A172 (cell line): ENCODE measurements around the gene EDN1. TPM values are rescaled to one million over a fixed set of nuclear protein-coding genes. Genes with fewer than 3 reads are reported as not detected.

Experiments used
- DNase-seq: peaks from one replicate; pipeline ENCODE4 v3.0.0-alpha.2; 2015; ENCODE audit warnings: low spot score
- total RNA-seq: library from RNA; depleted of rRNA; stranded (reverse); fragments of >200 nt; shearing (Covaris generic); gene quantifications from 2 replicates; pipeline ENCODE4 v1.2.3, GENCODE V29; 2014

EDN1 gene
- total RNA-seq, 1 experiment from 2014 or later = 28.5 TPM

DNA sequence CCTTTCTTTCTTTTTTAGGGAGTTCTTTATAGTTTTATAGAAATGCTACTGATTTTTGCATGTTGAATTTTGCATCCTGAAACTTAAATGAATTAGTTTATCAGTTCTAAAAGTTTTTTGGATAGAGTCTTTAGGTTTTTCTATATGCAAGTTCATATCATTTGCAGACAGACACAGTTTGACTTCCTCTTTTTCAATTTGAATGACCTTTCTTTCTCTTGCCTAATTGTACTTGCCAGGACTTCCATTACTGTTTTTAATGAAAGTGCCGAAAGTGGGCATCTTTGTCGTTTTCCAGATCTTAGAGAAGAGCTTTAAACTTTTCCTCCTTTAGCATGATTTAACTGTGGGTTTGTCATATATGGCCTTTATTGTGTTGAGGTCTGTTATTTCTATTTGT, 21.1 kb upstream of the EDN1 start:
- DNase-seq = no peak

DNA sequence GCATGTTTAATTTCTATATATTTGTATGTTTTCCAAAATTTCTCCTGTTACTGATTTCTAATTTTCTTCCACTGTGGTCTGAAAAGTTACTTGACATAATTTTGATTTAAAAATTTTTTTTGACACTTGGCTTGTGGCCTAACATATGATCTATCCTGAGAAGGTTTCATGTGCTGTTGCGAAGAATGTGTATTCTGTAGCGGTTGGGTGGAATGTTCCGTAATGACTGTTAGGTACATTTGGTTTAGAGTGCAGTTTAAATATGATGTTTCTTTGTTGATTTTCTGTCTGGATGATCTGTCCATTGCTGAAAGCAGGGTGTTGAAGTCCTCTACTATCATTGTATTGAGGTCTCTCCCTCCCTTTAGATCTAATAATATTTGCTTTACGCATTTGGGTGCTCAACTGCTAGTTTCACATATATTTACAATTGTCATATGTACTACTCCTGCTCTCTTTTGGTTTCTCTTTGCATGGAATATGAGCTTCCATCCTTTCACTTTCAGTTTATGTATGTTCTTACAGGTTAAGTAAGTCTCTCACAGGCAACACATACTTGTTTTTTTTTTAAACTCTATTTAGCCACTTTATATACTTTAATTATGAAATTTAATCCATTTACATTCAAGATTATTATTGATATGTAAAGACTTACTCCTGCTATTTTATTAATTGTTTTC, 19.5 kb upstream of the EDN1 start:
- DNase-seq = no peak

DNA sequence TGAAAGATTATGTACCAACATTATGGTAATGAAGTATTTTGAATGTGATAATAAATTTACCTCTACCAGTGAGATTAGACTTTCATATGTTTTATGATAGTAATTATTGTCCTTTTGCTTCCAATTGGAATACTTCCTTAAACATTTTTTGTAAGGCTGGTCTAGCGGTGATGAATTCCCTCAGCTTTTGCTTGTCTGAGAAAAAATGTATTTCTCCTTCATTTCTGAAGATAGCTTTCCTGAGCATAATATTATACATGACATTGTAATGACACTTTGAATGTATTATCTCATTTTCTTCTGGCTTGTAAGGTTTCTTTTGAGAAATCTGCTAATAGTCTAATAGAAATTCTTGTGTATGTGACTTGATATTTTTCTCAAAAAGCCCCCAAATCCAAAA, 18.6 kb upstream of the EDN1 start:
- DNase-seq = no peak

DNA sequence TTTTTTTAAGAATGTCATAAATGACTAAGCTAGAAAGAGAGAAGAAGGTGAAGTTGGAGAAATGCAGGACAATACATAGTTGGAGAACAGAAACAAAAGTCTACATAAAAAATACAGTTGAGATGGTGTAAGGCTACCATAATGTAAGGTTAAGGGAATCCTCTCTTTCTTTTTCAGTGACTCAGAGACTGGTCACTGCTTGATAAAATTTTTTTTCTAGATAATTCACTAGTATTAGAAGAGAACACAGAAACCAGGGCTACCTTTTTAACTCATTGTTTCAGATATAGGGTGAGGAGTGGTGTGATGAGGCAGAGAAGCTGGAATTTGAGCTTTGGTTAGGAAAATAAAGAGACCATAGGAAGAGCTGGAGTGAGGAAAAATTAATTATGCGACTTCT, 18.2 kb upstream of the EDN1 start:
- no peak for DNase-seq

DNA sequence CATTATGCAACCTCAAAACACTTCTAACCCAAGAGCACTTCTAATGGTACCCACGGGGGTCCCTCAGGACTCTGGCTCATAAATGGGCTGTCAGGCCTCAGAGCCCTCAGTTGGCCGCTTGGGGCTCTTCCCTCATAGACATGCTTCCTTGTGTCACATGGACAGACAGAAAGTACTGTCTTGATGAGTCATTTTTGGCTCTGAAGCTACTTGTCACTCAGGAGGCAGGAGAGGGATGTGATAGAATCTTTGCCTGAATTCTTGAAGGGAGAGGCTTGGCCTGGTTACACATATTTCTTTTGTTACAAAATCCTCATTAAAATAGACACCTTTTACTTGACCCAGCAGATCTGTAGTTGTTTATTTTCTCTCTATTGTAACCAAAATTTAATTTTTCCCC, 15.1 kb upstream of the EDN1 start:
- DNase-seq = peak; percentile 47

DNA sequence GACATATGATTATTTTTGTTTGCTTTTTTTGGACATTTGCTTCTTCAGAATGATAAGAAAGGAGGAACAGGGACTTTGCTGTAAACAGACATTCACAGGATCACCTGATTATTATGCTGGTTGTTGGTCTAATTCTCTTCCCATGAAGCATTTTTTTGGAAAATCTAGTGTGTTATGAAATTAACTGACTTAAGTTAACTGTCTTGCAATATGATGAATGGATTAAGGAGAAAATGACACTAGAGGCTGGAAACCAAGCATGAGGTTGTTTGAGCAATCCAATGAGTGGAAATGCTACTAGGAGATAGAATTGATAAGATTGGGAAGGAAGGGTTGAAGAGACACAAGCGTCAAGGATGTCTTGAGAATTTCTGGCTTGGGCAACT, 13.2 kb upstream of the EDN1 start:
- no peak for DNase-seq

DNA sequence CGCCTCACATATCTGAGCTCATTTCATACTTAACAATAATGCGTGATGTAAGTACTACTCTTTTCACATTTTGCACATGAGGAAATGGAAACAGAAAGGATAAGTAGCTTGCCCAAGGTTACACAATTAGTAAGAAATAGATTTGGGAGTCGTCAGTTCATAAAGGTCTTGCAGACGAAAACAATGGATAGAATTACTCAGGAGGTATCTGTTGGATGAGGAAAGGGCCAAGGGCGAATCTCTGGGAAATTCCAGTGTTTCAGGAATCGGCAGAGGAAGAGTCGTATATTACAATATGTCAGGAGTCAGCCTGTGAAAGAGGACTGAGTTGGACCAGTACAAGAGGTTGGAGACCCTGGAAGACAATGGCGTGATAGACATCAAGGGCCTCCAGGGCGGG, 12.8 kb upstream of the EDN1 start:
- no peak for DNase-seq

DNA sequence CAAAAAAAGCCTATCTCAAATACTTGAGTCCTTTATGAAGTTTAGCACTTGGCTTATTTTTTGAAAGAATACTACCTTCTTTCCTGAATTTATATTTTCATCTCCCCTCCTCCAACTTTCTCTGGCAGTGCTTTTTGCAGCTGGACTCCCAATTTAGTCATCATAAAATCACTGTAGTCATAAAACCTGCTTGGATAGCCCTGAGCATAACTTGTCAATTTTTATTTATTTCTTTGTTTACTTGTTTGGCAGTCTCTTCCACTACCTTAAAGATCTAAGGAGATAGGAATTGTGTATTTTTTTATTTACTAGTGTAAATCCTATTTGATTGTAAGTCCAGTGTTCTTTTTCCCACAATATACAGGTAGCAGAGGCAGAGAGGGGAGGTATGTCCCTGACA, 11.2 kb upstream of the EDN1 start:
- no peak for DNase-seq

DNA sequence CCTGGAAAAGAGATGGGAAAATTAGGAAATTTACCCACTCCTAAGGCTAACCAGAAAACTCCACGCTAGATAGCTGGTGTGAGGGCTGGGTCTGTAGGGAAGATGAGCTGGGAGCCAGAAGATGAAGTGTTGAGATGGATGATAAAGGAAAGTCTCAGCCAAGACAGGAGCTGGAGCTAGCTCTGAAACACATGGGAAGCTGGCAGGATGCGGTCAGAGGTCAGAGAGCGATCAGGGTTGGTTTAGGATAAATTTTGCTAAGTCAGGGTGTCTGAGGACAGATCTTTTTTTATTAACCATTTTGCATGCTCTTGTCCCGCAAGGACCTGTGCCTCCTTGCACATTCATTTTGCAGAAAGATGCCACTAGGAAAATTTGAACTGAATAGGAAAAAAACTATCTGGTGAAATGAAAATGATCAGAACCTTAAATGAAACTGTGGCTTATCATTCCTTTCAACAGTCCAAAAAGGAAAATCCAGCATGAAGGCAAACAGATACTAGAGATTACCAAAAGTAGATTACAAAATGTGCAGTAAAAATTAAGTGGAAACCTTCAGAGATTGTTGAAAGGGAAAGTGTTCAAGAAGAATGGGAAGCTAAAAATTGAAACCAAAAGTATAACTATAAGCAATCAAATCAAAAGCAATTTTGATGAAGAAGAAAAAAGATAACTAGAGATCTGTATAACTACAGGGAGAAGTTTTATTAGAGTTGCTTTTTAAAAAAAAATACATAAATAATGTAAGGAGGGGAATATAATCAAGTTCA, 10.7 kb upstream of the EDN1 start:
- DNase-seq = no peak

DNA sequence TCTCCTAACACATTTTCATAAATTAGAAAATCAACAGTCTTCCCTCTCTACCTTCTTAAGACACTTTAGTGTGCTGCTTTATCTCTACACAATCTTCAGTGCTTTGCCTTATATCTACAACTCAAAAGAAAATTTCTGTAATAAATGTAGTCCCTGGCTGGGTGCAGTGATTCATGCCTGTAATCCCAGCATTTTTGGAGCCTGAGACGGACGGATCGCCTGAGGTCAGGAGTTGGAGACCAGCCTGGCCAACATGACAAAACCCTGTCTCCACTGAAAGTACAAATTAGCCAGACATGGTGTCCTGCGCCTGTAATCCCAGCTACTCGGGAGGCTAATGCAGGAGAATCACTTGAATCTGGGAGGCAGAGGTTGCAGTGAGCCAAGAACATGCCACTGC, 9.7 kb upstream of the EDN1 start:
- DNase-seq = no peak

DNA sequence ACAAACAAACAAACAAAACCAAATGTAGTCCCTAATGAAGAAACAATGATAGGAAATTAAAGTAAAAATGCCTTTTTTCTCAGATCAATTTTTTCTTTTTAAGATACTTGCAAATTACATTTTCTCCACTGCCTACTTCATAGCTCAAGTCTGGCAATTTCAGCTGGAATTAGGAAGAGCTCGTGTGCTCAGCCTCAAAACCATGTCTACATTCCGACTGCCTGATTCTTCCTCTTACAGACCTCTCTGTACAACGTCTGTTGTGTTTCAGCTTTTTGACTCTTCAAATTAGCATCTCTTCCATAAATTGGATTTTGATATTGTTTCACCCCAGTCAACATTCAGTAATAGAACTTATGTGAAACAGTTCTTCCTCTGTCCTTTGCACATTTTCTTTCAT, 9.3 kb upstream of the EDN1 start:
- DNase-seq = no peak

DNA sequence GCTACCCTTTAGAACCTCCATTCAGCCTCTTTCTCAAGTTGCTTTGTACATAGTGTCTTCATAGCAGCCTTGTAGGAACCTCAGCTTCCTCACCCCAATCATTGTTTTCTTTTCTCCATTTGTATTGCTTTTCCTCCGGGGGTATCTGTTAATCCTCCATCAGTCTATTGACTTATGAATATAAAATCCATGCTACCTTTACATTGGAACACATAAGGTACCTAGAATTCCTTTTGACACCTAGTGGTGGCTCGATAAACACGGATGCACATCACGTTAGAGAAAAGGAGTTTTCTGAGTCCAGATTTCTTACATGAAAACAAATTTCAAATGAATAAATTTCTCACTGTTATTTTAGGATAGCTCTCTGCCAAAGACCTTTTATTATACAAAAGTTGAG, 6.3 kb upstream of the EDN1 start:
- DNase-seq = no peak

DNA sequence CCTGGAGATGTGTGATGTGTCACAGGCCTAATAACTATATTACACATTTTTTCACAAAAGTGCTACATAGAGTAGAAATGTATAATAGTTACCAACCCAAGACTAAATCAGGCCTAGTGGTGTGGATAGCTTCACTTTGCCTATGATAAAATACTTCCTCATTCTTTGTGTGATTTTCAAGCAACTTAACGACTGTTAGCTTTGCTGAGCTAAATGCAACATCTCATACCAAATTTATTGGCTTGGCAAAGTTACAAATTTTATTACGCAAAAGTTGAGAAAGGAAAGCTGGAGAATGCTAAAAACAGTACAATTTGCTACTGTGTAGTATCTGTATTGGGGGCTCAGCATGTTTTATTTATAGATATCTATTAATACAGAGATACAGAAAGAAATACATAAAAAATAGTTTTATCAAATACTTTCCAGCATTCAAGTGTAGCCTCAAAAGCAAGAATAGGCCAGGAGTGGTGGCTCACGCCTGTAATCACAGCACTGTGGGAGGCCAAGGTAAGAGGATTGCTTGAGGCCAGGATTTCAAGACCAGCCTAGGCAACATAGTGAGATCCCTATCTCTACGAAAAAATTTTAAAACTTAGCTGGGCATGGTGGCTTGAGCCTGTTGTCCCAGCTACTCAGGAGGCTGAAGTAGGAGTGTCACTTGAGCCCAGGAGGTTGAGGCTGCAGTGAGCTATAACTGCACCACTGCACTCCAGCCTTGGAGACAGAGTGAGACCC, 3.6 kb upstream of the EDN1 start:
- no peak for DNase-seq

DNA sequence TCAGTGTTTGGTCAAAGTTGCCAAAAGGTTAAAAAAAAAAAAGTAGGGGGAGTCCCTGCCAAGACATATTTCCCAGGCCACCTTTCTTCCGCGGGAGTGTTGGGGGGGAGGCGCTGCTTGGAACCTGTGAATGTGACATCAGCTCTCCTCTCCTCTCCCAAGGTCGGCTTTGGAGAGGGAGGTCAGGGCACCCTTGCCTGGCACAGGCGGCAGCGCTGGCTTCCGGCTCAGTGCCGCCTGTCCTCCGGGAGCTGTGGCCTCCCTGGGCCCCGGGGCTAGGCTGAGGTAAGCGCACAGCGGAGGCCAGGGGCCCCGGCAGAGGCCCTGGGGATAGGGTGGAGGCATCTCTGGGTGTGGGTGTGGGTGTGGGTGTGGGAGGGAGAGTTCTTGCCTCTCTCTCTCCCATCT, 1.9 kb upstream of the EDN1 start:
- no peak for DNase-seq

DNA sequence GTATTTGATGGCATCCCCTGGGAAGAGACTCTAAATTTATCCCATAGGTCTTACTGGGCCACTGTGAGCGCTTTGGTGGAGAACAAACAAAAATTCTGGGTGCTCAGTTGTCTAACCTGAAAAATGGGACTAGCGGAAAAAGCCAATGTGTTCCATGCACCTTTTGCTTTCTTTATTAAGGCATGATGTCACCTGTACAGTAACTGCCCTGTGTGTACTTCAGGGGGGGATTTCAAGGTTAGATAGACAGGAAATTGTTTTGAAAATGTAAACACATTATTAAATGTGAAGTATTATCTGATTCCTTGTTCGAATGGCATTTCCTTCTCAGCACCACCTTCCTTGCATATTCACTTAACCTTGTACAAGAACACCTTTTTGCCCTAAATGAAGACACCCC, 1.2 kb upstream of the EDN1 start:
- no peak for DNase-seq

DNA sequence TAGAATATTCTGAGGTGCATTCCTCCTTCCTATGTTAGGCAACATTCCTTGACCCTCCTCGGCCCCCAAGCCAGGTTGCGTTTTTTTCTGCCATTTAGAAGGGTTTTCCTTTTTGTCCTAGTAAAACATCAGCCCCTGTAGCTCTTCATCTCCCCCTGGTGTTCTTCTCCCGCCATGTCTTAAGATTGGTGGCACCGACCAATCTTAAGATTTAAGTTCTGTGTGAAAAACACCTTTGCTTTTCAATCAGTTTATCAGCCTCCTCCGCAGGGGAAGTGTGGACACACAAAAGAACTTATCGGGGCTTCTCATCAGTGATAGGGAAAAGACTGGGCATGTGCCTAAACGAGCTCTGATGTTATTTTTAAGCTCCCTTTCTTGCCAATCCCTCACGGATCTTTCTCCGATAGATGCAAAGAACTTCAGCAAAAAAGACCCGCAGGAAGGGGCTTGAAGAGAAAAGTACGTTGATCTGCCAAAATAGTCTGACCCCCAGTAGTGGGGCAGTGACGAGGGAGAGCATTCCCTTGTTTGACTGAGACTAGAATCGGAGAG, 719 bp upstream of the EDN1 start:
- peak; percentile 75 for DNase-seq

DNA sequence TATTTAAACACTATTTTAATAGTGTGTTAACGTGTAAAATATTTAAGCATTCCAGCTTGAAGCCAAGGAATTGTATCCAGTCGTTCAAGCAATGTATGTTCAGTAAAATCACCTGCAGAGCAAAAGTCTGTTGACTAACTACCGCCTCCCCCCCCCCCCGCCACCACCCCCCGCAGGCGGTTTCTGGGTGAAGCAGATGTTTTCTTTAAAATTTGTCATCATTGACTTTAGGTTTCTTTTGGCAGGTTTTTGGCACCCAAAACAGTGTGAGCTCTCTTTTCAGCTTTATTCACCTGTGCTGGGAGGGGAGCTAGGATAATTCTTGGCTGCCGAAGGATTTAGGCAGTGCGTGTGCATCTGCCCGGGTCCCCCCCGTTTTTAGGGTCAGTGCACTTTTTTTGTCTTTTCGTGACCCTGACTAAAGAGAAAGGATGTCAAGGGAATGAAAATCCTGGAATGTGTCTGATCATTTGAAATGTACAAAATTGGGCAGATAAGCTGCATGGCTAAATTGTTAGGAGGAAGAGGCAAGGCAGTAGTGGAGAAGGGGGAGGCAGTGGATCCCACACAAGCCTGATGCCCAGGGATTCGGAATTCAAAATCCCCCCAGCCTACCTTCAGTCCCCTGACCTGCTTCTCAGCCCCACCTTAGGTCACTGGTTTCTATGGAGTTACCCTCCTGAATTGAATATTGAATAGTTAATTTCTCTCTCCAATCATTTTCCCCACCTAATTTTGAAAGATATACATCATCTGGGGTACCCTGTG, 1.1 kb downstream of the EDN1 start:
- no peak for DNase-seq

DNA sequence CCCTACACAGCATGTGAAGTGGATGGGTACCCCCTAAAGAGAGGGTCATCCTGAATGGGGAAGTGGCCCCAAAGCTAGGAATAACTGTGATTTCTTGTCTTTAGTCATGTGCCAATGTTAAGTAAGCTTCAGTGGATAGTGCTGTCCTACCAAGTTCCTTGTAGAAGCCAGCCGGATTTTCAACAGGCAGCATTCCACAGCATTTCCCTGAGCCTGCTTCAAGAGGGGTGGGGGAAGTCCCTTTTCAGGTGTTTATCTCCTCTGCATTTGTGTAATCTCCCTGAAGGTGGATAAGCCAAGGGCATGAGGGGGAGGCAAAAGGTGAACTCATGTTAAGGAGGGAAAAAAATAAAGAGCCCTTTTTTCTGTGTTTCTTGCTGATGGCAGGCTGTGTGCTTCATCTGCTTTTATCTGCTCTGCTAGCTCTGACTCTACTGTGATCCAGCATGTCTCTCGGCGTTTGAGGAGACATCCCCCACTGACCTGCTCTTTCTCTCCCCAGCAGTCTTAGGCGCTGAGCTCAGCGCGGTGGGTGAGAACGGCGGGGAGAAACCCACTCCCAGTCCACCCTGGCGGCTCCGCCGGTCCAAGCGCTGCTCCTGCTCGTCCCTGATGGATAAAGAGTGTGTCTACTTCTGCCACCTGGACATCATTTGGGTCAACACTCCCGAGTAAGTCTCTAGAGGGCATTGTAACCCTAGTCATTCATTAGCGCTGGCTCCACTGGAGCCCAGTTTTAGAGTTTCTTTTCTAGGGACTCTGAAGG, 1.9 kb downstream of the EDN1 start:
- peak; percentile 57 for DNase-seq

DNA sequence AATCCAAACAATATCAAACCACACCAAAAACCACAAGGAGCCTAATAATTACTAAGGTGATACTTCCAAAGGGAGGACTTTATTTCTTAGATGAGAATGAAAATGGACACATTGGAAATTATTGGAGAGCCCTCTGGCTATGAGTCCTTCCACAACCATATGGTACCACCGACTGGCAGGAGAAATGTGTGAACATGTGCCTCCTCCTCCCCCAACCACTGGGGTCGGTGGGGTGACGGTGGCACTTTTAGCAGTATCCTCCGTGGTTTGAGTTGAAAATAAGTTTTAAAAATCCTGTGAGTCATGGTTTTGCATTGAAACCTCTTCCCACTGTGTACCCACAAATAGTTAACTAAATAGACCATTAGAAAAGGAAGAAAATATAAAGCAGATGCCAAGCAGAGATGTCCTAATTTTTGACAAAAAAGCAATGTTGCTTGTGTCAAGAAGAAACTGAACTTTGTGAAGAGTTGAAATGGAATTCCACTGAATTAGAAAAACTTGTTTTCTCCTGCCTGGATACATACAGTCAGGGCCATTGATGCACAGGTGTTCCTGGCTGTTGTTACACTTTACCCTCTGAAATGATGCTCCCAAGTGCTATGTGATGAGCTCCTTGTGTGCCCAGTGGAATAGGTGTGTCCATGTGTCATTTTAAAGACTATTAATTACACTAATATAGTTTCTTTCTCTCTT, 3.2 kb downstream of the EDN1 start:
- DNase-seq = no peak
